GM19240 (cell line): ENCODE data around the gene MTFMT.
"Not testable (repeated sequence)": the region's sequence is repeated elsewhere in the genome, so short reads cannot be mapped to it uniquely, and the experiment has no call there.

ENCODE experiments used
- DNase-seq: peaks from one replicate; pipeline ENCODE4 v3.0.0; 2011; ENCODE audit warnings: low spot score; ENCODE audit not compliant: insufficient read length

MTFMT gene

DNA sequence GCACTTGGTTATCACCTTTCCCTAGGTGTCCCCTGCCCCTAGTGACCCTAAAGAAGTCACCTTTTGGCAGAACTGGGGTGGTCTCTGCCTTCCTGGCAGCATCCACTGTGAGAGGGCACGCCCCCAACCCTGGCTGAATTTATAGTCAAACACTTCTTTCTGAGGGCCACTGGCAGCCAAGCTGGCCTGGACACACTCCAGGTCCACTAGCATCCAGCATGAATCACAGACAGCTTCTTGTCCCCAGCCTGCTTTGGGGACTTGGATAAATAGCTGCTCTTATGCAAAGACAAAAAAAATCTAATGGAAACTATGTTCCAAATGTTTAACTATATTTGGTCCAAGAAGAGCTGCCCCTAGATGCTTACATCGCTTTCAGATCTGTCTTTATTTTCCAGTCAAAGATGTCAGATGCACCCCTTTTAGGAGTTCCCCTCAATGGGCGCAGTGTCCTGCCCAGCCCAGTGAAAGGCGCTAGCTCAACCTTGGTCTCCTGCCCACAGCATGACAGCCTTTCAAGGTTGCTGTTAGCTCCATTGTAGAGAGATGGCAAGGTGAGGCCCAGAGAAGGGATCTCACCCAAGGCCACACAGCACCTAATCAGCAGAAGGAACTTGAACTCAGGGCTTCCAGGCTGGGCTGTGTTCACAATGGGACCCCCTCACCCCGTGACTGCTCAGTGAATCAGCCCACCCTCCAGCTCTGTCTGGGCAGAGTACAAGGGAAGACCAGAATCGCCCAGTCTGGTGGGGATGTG is 31.4 kb upstream of the MTFMT start:
- DNase-seq = no peak

DNA sequence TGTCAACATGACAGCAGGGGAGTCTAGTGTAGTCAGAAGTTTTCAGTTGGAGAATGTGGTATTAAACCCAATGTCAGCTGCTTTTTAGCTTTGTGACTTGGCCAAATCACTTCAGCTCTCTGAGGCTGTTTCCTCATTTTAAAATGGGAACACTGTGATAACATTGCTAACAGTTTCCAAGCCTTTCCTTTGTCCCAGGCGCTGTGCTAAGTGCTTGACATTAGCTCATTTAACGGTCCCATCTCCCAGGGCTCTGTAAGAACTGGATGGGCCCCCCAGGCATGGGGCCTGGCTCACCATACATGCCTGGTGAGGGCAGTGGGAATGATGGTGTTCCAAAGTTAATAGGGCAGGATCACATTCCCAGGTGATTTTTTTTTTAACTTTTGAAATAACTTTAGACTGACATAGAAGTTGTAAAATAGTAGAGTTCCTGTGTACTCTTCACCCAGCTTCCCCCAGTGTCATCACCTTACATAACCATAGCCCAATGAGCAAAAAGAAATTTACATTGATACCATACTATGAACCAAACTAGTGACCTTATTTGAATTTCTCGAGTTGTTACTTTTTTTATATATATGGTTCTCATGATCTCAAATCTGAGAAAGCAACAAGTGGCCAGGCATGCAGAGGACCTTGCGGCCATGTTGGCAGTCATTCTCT is 30.6 kb upstream of the MTFMT start:
- DNase-seq = no peak

DNA sequence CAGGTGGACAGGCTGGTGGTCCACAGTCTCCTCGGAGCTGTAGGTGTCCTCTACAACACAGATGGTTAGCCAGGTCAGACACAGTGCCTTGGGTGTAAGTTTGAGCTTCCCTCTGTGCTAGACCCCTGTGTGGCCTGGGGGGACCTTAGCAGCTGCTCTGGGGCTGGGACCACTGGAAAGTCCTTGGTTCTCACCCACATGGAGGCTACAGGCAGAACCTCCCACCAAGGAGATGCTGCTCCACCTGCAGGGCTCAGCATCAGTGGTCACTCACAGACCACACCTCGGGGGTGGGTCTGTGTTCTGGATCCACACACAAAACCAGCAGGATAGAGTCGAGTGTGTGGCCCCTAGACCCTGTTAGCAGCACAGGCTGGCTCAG is 29.9 kb upstream of the MTFMT start:
- DNase-seq = no peak

DNA sequence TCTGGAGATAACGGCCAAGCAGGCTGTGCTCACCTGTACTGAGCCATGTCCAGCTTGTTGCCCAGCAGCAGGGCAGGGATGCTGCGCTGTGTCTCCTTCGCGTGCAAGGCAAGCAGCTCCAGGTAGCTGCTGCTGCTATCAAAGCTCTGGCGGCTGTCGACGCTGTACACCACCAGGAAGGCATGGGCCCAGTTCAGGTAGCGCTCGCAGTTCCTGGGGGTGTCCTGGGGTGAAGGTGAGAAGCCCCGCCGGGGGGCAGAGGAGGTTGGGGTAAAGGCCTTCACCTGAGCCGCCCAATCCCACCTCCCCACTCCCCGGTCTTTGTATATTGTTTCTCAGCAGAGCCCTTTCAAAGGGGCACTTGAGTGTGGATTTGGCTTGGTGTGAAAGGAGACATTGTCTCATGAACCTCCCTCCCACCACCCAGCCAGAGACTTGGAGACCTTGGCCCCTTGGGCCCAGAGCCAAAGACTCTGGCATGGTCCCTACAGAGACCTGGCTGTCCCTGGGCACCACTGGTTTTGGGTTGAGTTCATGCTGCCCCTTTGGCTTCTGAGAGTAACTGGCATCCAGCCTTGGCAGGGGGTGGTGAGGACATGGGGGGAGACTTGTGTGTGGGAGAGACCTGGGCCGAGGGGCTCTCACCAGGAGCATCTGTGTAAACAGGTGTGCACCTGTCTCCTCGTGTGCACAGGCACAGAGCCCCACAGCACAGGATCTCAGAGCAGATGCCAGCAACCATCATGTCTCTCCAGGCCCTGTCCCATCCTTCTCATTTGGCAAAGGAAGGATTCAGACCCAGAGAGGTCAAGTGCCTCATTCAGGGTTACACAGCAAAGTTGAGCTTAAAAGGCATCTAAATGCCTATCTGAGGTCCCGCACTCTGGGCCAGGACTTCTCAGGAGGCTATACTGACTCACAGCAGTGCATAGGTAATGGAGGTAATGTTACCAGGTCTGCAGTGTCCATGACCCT is 29.2 kb upstream of the MTFMT start:
- no peak for DNase-seq

DNA sequence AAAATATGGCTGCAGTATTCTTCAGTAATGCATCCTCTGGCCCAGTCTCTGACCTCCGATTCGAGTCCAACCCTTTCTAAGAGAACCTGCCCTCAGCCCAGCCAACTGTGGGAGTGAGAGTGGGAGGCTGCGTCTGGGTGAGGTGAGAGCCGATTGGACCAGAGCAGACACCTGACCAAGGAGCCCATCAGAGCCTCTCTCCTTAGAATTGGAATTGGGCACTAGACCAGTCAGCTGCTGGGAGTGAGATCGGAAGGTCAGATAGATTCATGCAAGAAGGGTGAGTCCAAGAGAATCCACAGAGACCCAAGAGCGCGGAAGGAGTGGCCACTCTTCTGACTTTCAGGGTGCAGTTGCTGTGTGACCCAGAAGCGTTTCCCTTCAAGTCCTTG is 28.1 kb upstream of the MTFMT start:
- DNase-seq = no peak

DNA sequence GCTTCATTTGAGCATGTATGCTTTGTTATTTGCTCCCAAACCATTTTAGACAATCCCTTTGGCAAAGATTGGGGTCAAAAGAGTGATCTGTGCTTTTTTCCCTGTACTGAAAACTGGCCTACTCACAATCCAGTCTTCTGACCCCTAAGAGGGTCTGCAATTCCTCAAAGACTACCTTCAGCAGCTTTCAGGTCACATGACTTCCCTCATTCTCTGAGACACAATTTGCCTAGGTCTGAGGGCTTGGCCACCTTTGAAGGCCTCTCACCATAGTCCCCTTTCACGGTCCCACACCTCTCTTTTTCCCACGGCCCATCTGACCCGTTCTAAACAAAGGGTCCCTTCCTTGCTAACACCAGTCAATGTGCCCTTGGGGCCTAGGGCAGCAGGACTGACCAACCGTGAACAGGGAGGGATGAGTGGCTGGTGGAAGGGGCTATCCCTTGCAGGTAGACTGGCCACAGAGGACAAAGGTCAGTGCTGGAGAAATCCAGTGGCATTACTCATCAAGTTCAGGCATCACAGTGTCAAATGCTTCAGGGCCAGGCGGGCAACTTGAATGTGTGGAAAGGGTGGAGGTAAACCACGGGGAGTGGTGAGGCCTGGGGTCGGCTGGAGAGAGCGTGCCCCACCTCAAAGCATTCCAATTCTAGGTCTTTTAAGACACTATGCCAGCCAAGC is 27.6 kb upstream of the MTFMT start:
- no peak for DNase-seq

DNA sequence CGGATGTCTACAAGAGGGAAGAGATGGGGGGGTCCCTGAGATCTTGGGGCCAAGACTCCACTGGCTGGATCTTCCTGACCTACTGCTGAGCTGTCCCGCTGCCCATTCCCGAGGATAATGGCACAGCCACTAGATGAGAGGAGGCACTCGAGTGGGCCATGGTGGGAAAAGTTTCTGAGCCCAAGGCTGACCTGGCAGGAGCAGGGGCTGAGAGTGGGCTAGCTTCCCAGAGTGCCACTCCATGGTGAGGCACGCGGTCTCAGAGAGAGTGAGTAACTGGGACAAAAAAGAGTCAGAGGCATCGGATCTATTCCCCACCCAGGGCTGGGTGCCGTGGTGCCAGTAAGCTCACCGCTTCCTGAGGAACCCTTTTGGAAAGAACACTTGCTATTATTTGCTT is 26.7 kb upstream of the MTFMT start:
- DNase-seq = no peak

DNA sequence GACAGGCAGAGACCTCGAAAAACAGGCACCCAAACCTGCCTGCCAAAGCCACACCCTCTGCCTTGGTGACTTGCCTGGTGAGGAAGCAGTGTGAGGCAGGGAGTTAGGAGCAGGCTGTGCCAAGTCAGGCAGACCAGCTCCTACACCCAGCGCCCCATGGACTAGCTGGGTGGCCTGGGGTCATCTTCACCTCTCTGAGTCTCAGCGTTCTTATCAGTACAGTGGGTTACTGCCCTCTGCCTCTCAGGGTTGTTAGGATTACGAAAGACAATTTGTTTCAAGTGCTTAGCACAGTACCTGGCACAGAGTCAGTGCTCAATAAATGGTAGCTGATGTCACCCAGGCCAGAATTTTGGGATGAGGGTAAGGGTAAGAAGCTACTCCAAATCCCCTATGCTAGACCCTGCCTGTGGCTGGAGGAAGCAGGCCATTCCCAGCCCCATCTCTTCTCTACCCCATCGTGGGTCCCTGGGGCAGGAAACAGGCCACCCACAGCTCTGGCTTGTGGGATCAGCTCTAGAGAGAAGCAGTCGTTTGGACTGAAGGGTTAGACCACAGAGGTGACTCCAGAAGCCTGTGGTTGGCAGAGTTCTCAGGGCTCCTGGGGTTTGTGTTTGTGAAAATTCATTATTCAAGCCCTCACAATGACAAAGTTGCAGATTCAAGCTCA is 25.9 kb upstream of the MTFMT start:
- no peak for DNase-seq

DNA sequence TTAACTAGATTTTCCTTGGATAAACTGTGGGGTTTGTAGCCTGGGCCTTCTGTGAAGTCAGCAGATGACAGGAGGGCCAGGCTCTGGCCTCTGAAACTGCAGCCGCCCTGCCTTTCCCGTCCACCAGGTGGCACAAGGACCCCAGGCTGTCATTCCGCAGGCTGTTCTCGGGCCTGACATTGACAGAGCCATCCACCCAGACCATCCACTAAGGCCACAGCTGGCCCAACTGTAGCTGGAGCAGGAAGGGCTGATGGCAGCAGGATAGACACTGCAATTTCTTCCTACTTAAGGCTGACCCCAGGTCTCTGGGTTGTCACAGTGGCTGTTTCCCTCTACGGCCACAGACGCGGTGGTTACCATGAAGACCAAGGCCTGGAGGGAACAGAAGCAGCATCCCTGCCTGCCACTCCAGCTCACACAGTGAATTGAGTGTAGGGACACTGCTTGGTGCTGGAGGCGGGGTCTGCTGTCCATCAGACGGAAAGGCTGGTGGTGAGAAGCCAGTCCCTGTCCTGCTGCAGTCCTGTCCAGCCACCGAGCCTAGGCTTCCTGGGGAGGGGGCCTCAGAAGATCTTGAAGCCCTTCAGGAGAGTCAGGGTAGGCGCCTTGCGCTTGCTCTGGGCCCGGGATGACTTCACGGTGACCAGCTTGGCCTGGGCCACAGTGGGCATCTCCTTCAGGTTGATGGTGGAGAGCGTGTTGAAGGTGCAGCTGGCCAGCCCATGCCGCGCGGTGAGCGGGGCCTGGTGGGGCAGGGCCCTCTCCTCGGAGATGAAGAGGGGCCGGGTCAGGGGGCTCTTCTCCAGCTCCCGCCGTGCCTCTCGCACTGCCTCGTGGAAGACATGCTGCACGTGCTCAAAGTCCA is 25.1 kb upstream of the MTFMT start:
- peak; percentile 76 for DNase-seq

DNA sequence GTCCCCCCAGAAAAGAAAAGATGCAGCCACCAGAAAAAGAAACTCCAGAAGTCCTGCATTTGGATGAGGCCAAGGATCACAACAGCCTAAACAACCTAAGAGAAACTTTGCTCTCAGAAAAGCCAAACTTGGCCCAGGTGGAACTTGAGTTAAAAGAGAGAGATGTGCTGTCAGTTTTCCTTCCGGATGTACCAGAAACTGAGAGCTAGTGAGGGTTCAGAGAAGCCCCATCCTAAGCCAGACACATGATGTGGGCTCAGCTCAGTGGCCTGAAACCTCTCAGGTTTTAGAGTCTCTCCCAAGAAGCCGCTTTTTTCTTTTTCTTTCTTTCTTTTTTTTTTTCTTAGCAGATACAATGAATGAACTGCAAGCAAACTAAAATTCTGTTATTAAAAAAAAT is 23.5 kb upstream of the MTFMT start:
- no peak for DNase-seq

DNA sequence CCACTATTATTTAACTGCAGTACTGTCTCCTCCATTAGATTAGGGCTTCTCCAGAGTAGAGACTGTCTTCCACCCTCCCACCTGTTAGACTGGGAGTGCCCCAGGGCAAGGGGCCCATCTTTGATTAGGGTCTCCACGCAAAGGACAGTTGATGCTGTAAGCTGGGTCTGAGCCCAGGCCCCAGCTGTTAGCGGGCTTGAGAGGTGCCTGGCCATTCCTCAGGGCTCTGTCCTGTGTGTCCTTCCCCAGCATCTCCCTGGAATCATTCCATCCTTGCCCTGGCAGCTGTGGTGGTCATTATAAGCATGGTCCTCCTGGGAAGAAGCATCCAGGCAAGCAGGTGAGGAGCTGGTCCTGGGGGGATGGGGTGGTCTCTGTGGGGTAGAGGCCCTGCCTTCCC is 21.8 kb upstream of the MTFMT start:
- no peak for DNase-seq

DNA sequence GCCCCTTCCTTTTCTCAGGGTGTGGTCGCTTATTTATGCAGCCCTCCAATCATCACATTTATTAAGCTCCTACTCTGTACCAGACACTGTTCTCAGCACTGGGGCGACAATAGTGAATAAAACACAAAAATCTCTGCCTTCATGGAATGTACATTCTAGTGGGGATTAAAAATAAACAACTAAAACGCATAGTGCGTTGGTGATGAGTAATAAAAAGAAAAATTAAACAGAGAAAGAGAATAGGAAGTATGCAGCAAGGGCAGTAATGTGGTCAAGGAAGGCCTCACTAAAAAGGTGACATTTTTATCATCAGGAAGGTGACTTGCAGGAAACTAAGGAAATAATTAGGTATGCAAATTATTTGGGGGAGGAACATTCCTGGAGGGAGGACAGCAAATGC is 20.8 kb upstream of the MTFMT start:
- DNase-seq = no peak

DNA sequence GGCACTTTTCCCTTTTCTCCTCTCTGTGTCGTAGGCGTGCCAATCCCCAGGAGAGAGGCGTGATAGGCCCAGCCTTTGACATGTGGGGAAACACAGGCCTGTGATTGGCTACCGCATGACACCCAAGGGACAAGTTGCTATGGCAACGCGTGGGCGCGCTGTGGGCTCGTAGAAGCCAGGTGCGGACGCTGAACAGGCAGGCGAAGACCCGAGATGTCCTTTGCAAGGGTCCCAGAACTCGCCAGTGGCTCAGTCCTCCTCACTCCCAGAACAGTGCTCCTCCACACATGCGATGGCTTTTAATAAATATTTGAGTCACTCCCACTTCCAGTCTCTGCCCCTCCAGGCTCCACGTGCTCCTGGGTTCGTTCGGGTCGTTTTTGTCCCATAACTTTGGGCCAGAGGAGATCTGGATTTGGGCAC is 20.0 kb upstream of the MTFMT start:
- peak; percentile 98 for DNase-seq

DNA sequence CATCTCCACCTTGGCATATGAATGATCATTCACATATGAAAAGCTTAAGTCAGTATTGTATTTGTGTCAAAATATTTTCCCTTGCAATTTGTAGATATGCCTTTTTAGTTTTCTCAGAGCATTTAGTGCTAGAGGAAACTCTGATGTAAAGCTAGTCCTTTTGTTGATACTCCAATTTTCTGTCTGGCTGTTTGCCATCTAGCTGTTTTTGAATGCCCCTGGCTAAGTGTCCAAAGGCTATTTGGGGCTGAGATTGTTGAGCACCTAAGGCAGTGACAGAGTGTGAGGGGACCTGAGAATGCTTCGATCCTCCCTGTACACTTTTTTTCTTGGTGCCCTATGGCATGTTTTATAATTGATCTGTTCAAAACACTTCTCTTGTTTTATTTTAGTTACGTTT is 18.8 kb upstream of the MTFMT start:
- no peak for DNase-seq

DNA sequence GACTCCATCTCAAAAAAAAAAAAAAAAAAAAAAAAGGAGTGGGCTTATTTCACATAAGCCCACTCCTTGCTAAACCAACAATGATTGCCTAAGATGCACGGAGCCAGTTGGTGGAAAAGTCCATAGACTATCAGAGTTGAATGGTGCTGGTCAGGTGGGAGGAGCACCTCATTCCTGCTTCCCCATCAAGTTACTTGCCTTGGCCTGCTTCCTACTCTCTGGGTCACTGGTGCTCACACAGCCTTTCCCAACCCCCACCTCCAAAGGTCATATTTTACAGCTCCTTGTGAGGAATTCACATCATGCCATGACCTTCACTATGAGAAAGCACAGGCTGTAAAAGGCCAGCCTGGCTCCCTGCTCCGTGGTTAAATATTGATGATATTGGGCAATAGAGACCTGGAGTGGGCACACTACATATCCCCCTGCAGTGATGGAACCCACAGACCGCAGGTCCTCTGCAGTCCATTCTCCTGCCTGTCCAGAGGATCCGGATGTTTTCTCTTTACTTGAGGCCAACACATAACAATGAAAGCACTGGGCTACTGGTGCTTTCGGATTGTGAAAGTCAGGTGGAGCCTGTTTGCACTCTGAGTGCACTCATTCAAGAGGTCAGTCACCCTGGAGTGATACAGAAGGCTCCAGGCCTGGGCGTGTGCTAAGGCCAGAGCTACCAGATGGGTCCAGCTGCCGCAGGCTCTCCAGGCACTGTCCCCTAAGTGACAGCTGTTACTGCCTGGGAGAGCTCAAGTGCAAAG is 15.5 kb upstream of the MTFMT start, which contains the start of gene SLC51B:
SLC51B (plus strand) TSS at position 664 of the 758 bp plus-strand sequence. CDS start 4,618 bp downstream, outside the sequence.
- DNase-seq = no peak

DNA sequence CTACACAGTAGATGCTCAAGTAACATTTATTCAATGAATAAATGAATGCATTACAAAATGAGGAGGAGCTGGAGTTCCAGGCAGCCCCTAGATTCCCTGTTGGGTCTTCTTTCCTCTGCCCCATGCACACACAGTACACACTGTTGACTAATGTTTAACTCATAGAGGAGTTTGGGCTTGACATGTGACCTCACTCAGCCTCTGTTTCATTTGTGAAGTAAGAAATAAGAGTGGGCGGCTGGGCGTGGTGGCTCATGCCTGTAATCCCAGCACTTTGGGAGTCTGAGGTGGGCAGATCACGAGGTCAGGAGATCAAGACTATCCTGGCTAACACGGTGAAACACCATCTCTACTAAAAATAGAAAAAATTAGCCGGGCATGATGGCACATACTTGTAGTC is 14.8 kb upstream of the MTFMT start:
- not testable (repeated sequence) for DNase-seq

DNA sequence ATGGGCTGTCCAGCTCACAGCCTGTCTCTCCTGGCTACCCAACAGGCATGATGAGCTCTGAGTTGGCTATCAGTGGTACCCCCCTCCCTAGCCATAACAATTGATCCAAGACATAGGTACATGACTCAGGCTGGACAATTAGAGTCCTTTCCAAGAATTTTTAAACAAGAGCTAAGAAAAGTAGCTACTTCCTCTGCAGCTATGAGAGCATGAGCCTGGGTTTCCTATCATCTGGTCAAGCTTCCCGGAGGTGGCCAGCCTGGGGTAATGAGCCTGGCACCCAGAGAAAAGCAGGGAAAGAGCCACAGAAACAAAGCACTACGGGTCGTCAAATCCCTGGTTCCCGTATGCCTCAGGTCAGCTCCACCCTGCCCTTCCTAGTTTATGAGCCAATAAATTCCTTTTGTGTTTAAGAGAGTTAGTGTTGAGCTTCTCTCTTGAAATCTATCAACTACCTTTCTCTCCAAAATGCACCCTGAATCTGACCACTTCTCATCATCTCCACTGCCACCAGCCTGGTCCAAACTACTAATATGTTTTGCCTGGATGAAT is 13.4 kb upstream of the MTFMT start:
- no peak for DNase-seq

DNA sequence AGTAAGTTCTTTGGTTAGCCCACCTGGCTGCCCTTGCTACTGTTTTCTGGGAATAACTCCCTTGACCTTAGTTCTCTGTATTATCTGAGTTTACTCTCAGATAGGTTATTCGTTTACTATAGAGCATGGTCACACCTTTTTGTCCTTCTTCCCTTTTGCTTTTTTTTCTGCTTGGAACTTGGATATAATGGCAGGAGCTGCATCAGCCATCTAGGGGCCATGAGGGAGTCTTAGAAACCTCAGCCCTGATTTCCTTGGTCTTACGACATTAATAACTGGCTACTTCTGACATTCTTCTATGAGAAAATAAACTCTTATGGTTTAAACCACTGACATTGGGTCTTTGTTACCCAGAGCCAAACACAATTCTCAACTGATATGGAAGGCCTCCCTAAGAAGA is 12.3 kb upstream of the MTFMT start:
- DNase-seq = no peak

DNA sequence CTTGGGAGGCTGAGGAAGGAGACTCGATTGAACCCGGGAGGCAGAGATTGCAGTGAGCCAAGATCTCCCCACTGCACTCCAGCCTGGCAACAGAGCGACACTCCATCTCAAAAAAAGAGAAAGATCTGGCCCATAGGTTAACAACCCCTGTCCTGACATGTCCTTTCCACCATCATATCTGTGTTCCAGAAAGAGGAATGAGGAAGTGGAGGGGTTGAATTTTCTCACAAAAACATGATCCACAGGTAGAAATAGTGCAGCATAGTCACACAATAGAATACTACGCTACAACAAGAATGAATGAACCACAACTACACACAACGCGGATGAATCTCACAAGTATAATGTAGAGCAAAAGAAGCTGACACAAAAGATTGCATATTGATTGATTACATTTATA is 11.0 kb upstream of the MTFMT start:
- DNase-seq = no peak
